K562 (cell line): Measurements from ENCODE around the gene JAG2. TPM values are rescaled to one million over a fixed set of nuclear protein-coding genes. Genes with fewer than 3 reads are reported as not detected.

Experiments used
- ATAC-seq: fragments of 200-7000 bp; cut with Tn5 transposase; 3 replicates; pipeline ENCODE4 v1.9.1; 2020; ENCODE audit warnings: moderate library complexity
- BruUV-seq: library from RNA; stranded (reverse); fragments of 400-500 nt; replicated peaks from 2 replicates; lab custom pipeline; 2021; lab: Mats Ljungman, UMichigan
- CTCF ChIA-PET: fragments of 300-600 bp; formaldehyde crosslinking; extraction: SDS; loops from one replicate; lab custom pipeline; 2021; ENCODE audit warnings: low intra/inter-chr PET ratio; lab: Yijun Ruan, JAX
- POLR2A ChIA-PET: fragments of 300-600, 350-650 bp; sonication (Branson Sonifier 250); formaldehyde crosslinking; extraction: SDS; loops from one replicate; lab custom pipeline; 2021; ENCODE audit warnings: antibody characterized with exemption, inconsistent platforms; lab: Yijun Ruan, JAX
- DNase-seq, 4 experiments: peaks; one replicate each; pipeline versions ENCODE4 v3.0.0 to v3.0.0-alpha.2; 2011 to 2018; ENCODE audit warnings: low spot score in 3 of 4, mixed read lengths in 3 of 4; ENCODE audit errors: extremely low read depth in 1 of 4
- FAIRE-seq: peaks from 2 replicates; lab custom pipeline; 2011; peaks lifted over from hg19 to GRCh38; lab: Jason Lieb, UNC
- H2AFZ ChIP-seq: 2 replicates; pipeline ENCODE4 v1.6.0; 2011; ENCODE audit warnings: low read depth, low read length, control low read depth, inconsistent platforms
- H3K27ac ChIP-seq: fragments of 200-600 bp; 3 replicates; pipeline ENCODE4 v1.8.0; 2011; ENCODE audit warnings: low read depth, mild to moderate bottlenecking, control low read depth, inconsistent platforms, low read length, moderate library complexity, mixed read lengths; ENCODE audit errors: extremely low read depth
- H3K27me3 ChIP-seq, 2 experiments: fragments of 300-600 bp in 1 of 2; 2 replicates in 1 of 2; 3 replicates in 1 of 2; pipeline versions ENCODE4 v1.6.0 to v1.8.0; 2011; ENCODE audit warnings: inconsistent platforms in 2 of 2, low read length in 2 of 2, mild to moderate bottlenecking in 1 of 2, mixed read lengths in 1 of 2, moderate library complexity in 1 of 2; ENCODE audit not compliant: control insufficient read depth in 2 of 2, insufficient read depth in 2 of 2
- H3K36me3 ChIP-seq: fragments of 300-600 bp; 3 replicates; pipeline ENCODE4 v1.8.0; 2011; ENCODE audit warnings: mild to moderate bottlenecking, low read length, inconsistent platforms; ENCODE audit not compliant: control insufficient read depth, insufficient read depth
- H3K4me1 ChIP-seq, 2 experiments: fragments of 200-600 bp in 1 of 2; replicated peaks in 1 of 2; 2 replicates in 1 of 2; 3 replicates in 1 of 2; pipeline versions ENCODE4 v1.5.1 to v1.8.0; 2011; ENCODE audit warnings: inconsistent platforms in 2 of 2, low read length in 2 of 2, mild to moderate bottlenecking in 1 of 2, mixed read lengths in 1 of 2, moderate library complexity in 1 of 2; ENCODE audit not compliant: control insufficient read depth in 2 of 2, insufficient read depth in 2 of 2
- H3K4me2 ChIP-seq: 2 replicates; pipeline ENCODE4 v1.6.1; 2011; ENCODE audit warnings: low read length, control low read depth, inconsistent platforms, mixed read lengths; ENCODE audit not compliant: insufficient read depth
- H3K4me3 ChIP-seq: fragments of 200-600 bp; sonication (generic), shearing (Covaris generic); 2 replicates; pipeline ENCODE4 v1.5.1; 2016; ENCODE audit warnings: control low read depth, inconsistent platforms
- H3K79me2 ChIP-seq: fragments of 200-600 bp; 3 replicates; pipeline ENCODE4 v1.8.0; 2011; ENCODE audit warnings: low read length, inconsistent platforms; ENCODE audit not compliant: control insufficient read depth, insufficient read depth
- H3K9ac ChIP-seq, 2 experiments: 2 replicates each; pipeline versions ENCODE4 v1.6.0 to v1.6.1; 2011; ENCODE audit warnings: low read depth in 2 of 2, low read length in 2 of 2, control low read depth in 1 of 2, inconsistent platforms in 1 of 2, mild to moderate bottlenecking in 1 of 2, mixed read lengths in 1 of 2; ENCODE audit not compliant: insufficient read depth in 1 of 2
- H3K9me1 ChIP-seq: one replicate; pipeline ENCODE4 v1.6.0; 2011; ENCODE audit warnings: inconsistent platforms, mild to moderate bottlenecking, low read length, moderate library complexity; ENCODE audit not compliant: control insufficient read depth, insufficient read depth
- H3K9me3 ChIP-seq: replicated peaks from 2 replicates; pipeline ENCODE4 v1.5.1; 2011; ENCODE audit warnings: low read depth, low read length, inconsistent platforms; ENCODE audit not compliant: control insufficient read depth, insufficient read depth
- H4K20me1 ChIP-seq: replicated peaks from 2 replicates; pipeline ENCODE4 v1.6.1; 2011; ENCODE audit warnings: low read length, inconsistent platforms, mixed read lengths; ENCODE audit not compliant: control insufficient read depth, insufficient read depth
- BCOR ChIP-seq: fragments of 450-650 bp; IDR thresholded peaks from 2 replicates; pipeline ENCODE4 v1.6.1; 2016
- BHLHE40 ChIP-seq: IDR thresholded peaks from 2 replicates; pipeline ENCODE4 v1.6.1; 2011; ENCODE audit warnings: low read length, improper control_type of control experiment
- HDAC2 ChIP-seq: fragments of 450-650 bp; IDR thresholded peaks from 2 replicates; pipeline ENCODE4 v1.6.1; 2016; ENCODE audit warnings: mild to moderate bottlenecking
- NRF1 ChIP-seq, 2 experiments: fragments of 450-650 bp; IDR thresholded peaks in 1 of 2; conservative IDR thresholded peaks in 1 of 2; 2 replicates each; pipeline ENCODE4 v1.6.1; 2014; ENCODE audit warnings: mild to moderate bottlenecking in 2 of 2
- PHF20 ChIP-seq: fragments of 450-650 bp; IDR thresholded peaks from 2 replicates; pipeline ENCODE4 v1.6.1; 2018; ENCODE audit not compliant: partially characterized antibody
- PHF8 ChIP-seq: fragments of 200-600 bp; sonication (generic); IDR thresholded peaks from 2 replicates; pipeline ENCODE4 v1.6.1; 2012; ENCODE audit warnings: mixed run types, mild to moderate bottlenecking, inconsistent platforms, low read length, moderate library complexity, borderline replicate concordance
- POLR2H ChIP-seq: IDR thresholded peaks from 2 replicates; pipeline ENCODE4 v1.6.1; 2016; ENCODE audit warnings: missing genetic modification characterization, low read depth, mild to moderate bottlenecking, control low read depth, missing compliant biosample characterization, moderate library complexity
- RBM25 ChIP-seq: fragments of 200-400 bp; formaldehyde crosslinking; IDR thresholded peaks from 2 replicates; pipeline ENCODE4 v1.6.1; 2018; ENCODE audit warnings: low read length, low read depth, moderate library complexity; ENCODE audit not compliant: severe bottlenecking
- VEZF1 ChIP-seq: fragments of 200-800 bp; sonication (Bioruptor generic); IDR thresholded peaks from 2 replicates; pipeline ENCODE4 v1.6.1; 2017; ENCODE audit warnings: missing genetic modification characterization, missing compliant biosample characterization
- ZBTB7A ChIP-seq: IDR thresholded peaks from 2 replicates; pipeline ENCODE4 v1.6.1; 2011; ENCODE audit warnings: low read depth, mild to moderate bottlenecking, low read length, moderate library complexity, borderline replicate concordance; ENCODE audit not compliant: control insufficient read depth
- ZFP36 ChIP-seq: fragments of 150-350 bp; IDR thresholded peaks from 2 replicates; pipeline ENCODE4 v1.6.1; 2018; ENCODE audit warnings: low read length, low read depth; ENCODE audit not compliant: partially characterized antibody
- ZSCAN29 ChIP-seq: fragments of 450-650 bp; IDR thresholded peaks from 2 replicates; pipeline ENCODE4 v1.6.1; 2017
- WGBS: fragments of 100-300 bp; shearing (Covaris generic); methylation state at CpG from one replicate; pipeline ENCODE4 v1.1.6; 2016; ENCODE audit warnings: low coverage, mixed read lengths; ENCODE audit not compliant: insufficient coverage; ENCODE audit errors: missing lambda C conversion rate; 5-methylcytosine and 5-hydroxymethylcytosine counted together
- in situ Hi-C: fragments of 300-500 bp; cut with MboI; formaldehyde crosslinking; loops from 4 replicates; pipeline ENCODE4 v1.15.0; 2018; ENCODE audit warnings: inconsistent platforms, mixed read lengths
- intact Hi-C: fragments of 100-400 bp; cut with micrococcal nuclease; formaldehyde crosslinking; loops from 2 replicates; pipeline ENCODE4 v1.14.2; 2022
- polyA plus RNA-seq, 8 experiments: library from polyadenylated mRNA; depleted of rRNA in 4 of 8; stranded (reverse) in 5 of 8; unstranded in 3 of 8; fragments of >200 nt; fragmentation: Nextera tagmentation in 2 of 8; fragmentation: Illumina TruSeq in 1 of 8; extraction: Ambion mirVana in 2 of 8; extraction: Trizol in 1 of 8; gene quantifications; 2 replicates each; pipeline versions ENCODE4 v1.2.1 to v1.2.3, GENCODE V29; 2011 to 2014; ENCODE audit warnings: inconsistent platforms in 1 of 8, missing spikeins in 1 of 8
- total RNA-seq, 7 experiments: library from RNA; depleted of rRNA in 6 of 7; stranded (reverse); fragments of >200 nt in 6 of 7; fragmentation: Illumina TruSeq in 2 of 7; extraction: Trizol in 2 of 7; gene quantifications; 2 replicates each; pipeline versions ENCODE4 v1.2.1 to v1.2.3, GENCODE V29; 2011 to 2021; ENCODE audit warnings: low replicate concordance in 1 of 7
- TF ChIP-seq, protein P1 (sequence below): IDR thresholded peaks from 2 replicates; pipeline ENCODE4 v1.6.1; 2011; ENCODE audit warnings: borderline replicate concordance, low read depth, mild to moderate bottlenecking, moderate library complexity, low read length; ENCODE audit not compliant: insufficient read depth, poor library complexity, severe bottlenecking
- TF ChIP-seq, protein P2 (sequence below): IDR thresholded peaks from 2 replicates; pipeline ENCODE4 v1.6.1; 2016; ENCODE audit warnings: missing genetic modification characterization, missing compliant biosample characterization

The JAG2 gene
- total and polyA plus RNA-seq, 9 of the 15 experiments (the other 6 are each of a cell fraction or from before 2014, with no cell fraction given), result 0.25 to 48.4 (median 8.6) TPM

- H3K27ac ChIP-seq, result no peak within 1 kb of the TSS; the same call in 2 of the 3 replicates
- POLR2A ChIA-PET, result no interaction called here
- H3K4me3 ChIP-seq, result peak within 1 kb of the TSS; percentile 47
- no peaks in the 10 kb centered on the region for H3K27me3 ChIP-seq
- peak within 1 kb of the TSS; percentile 63; the same call in 1 of the 2 replicates for H2AFZ ChIP-seq
- no peaks in the 10 kb centered on the region for H3K9me1 ChIP-seq
- H3K36me3 ChIP-seq, result no peaks in the 10 kb centered on the region
- in situ Hi-C loops, result no loop called here
- no peaks in the 10 kb centered on the region for H3K79me2 ChIP-seq
- no peaks in the 10 kb centered on the region for H4K20me1 ChIP-seq
- ATAC-seq, result peak; percentile 85
- WGBS, result 0% methylated on average over 6 of the region's 106 CpGs
- peak within 1 kb of the TSS; percentile 72 for H3K4me2 ChIP-seq
- peaks cover 3 to 78% of the 10 kb centered on the region in 2 experiments; a peak in 4 of 5 replicates for H3K4me1 ChIP-seq
- peak within 1 kb of the TSS; percentile 51 to 87; a peak in 3 of 4 replicates for H3K9ac ChIP-seq
- intact Hi-C loops, result loop anchor here (5.0 kb wide), 1 partner anchor 89 kb away; no protein-coding TSS in a partner anchor
- BruUV-seq, result no TSS peak
- H3K9me3 ChIP-seq, result no peaks in the 10 kb centered on the region
- FAIRE-seq, result no peak
- CTCF ChIA-PET, result no interaction called here
- peak; percentile 73 to 91 (median 84) for DNase-seq
- TF ChIP-seq ZFP36 (peak; percentile 100), VEZF1 (CRISPR knock-in tag) (peak; percentile 86), ZBTB7A (no peak), POLR2H (tag) (no peak), BCOR (peak; percentile 92), ZSCAN29 (no peak), BHLHE40 (peak; percentile 32; the same call in 1 of the 2 replicates), PHF8 (peak; percentile 51; the same call in 1 of the 2 replicates), HDAC2 (0 out of 2 replicates have a peak, but pooled peaks have one; percentile 53), RBM25 (peak; percentile 83), PHF20 (peak; percentile 23), NRF1 (conservative IDR thresholded peaks at IDR 0.05 in 1 of 2, IDR thresholded peaks at IDR 0.05 in 1 of 2) (peak in 1 of 2 experiments; percentile 58; a peak in 2 of 4 replicates)
- TF ChIP-seq, protein P1, sequence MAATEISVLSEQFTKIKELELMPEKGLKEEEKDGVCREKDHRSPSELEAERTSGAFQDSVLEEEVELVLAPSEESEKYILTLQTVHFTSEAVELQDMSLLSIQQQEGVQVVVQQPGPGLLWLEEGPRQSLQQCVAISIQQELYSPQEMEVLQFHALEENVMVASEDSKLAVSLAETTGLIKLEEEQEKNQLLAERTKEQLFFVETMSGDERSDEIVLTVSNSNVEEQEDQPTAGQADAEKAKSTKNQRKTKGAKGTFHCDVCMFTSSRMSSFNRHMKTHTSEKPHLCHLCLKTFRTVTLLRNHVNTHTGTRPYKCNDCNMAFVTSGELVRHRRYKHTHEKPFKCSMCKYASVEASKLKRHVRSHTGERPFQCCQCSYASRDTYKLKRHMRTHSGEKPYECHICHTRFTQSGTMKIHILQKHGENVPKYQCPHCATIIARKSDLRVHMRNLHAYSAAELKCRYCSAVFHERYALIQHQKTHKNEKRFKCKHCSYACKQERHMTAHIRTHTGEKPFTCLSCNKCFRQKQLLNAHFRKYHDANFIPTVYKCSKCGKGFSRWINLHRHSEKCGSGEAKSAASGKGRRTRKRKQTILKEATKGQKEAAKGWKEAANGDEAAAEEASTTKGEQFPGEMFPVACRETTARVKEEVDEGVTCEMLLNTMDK, result peak; percentile 3
- TF ChIP-seq, protein P2, sequence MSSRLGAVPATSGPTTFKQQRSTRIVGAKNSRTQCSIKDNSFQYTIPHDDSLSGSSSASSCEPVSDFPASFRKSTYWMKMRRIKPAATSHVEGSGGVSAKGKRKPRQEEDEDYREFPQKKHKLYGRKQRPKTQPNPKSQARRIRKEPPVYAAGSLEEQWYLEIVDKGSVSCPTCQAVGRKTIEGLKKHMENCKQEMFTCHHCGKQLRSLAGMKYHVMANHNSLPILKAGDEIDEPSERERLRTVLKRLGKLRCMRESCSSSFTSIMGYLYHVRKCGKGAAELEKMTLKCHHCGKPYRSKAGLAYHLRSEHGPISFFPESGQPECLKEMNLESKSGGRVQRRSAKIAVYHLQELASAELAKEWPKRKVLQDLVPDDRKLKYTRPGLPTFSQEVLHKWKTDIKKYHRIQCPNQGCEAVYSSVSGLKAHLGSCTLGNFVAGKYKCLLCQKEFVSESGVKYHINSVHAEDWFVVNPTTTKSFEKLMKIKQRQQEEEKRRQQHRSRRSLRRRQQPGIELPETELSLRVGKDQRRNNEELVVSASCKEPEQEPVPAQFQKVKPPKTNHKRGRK (tag), result no peak
Measured at GRCh38 chr14:105180592-105181548, 12.3 kb upstream of the JAG2 start, which contains the start of gene NUDT14. Gene NUDT14, minus strand, starts transcription at chr14:105181312. Its CDS starts 103 bp downstream, at chr14:105181209.
